Uterus (tissue), 2 donors: Measurements from ENCODE around the gene HNRNPA1L2.

Experiments
- CTCF ChIP-seq, 4 experiments: fragments of 200-600 bp in 2 of 4; fragments of 450-650 bp in 2 of 4; sonication (generic) in 2 of 4; IDR thresholded peaks; one replicate each; pipeline ENCODE4 v1.5.1; 2016 to 2019; ENCODE audit warnings: antibody characterized with exemption in 4 of 4, mild to moderate bottlenecking in 2 of 4, moderate library complexity in 1 of 4
- POLR2A ChIP-seq, 2 donors: fragments of 450-650 bp; IDR thresholded peaks; one replicate each; pipeline ENCODE4 v1.6.1; 2016; ENCODE audit warnings: antibody characterized with exemption in 2 of 2, mild to moderate bottlenecking in 1 of 2, moderate library complexity in 1 of 2

GRCh38 chr13:52659340-52659739 is 17.1 kb downstream of the HNRNPA1L2 start:
- TF ChIP-seq POLR2A (IDR thresholded peaks at IDR 0.05) (no peak), CTCF (IDR thresholded peaks at IDR 0.05) (no peak)
